HUES48 (cell line): ENCODE data around the gene OCLN.
"Not testable (repeated sequence)": the region's sequence is repeated elsewhere in the genome, so short reads cannot be mapped to it uniquely, and the experiment has no call there.

Experiments
- H3K27ac ChIP-seq: one replicate; pipeline ENCODE4 v1.7.0; 2013; ENCODE audit warnings: low read depth, low read length, inconsistent platforms
- H3K27me3 ChIP-seq: 2 replicates; pipeline ENCODE4 v1.6.1; 2013; ENCODE audit warnings: mild to moderate bottlenecking, low read length; ENCODE audit not compliant: control insufficient read depth, insufficient read depth
- H3K36me3 ChIP-seq: 2 replicates; pipeline ENCODE4 v1.6.1; 2013; ENCODE audit warnings: low read length; ENCODE audit not compliant: control insufficient read depth, insufficient read depth
- H3K4me1 ChIP-seq: 2 replicates; pipeline ENCODE4 v1.6.1; 2013; ENCODE audit warnings: mild to moderate bottlenecking, low read length; ENCODE audit not compliant: control insufficient read depth, insufficient read depth
- H3K4me3 ChIP-seq: 2 replicates; pipeline ENCODE4 v1.5.1; 2013; ENCODE audit warnings: mild to moderate bottlenecking, low read depth, low read length
- H3K9ac ChIP-seq: 2 replicates; pipeline ENCODE4 v1.6.1; 2013; ENCODE audit warnings: mild to moderate bottlenecking, low read depth, low read length, moderate library complexity
- H3K9me3 ChIP-seq: 2 replicates; pipeline ENCODE4 v1.6.1; 2013; ENCODE audit warnings: low read length; ENCODE audit not compliant: control insufficient read depth, insufficient read depth

Gene OCLN

DNA sequence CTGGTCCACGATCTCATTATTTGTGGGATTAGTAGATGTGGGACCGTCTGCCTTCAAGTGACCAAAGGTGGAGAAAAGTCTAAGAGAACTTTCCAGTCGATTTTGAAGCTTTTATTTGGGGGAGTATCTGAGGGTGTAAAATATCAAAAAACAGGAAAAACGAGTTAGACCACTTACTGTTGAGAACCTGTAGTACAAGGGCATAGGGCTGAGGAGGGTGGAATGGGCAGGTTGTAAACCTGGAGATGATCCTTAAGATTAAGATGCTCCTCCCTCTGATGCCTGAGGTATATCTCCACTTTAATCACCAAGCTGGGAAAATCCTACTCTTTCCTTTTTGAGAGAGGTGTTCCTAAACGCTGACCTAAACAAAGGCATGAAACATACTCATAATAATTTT is 35.4 kb downstream of the OCLN start:
- Histone ChIP-seq H3K9ac (no peak overlapping the region), H3K27me3 (no peaks in the 10 kb centered on the region), H3K36me3 (peaks cover 13% of the 10 kb centered on the region), H3K27ac (no peak overlapping the region), H3K4me3 (no peak overlapping the region), H3K4me1 (peaks cover 13% of the 10 kb centered on the region), H3K9me3 (no peaks in the 10 kb centered on the region)

DNA sequence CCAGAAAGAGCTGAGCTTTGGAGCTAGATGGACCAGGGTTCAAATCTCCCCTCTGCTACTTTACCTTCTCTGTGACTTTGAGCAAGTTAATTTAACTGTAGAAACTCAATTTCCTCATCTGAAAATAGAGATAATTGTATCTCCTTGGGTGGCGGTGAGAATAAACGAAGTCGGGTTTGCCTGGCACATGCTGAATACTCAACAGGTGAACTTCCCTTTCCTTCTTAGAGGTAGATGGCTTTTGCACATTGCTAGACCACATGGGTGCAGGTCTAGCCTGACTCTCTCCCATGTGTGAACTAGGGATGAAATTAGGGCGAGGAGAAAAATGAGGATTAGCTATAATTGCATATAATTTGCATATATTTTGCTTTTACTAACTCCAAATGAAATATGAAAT is 36.0 kb downstream of the OCLN start:
- no peaks in the 10 kb centered on the region for H3K27me3 ChIP-seq
- H3K4me1 ChIP-seq = peaks cover 13% of the 10 kb centered on the region
- H3K9ac ChIP-seq = no peak overlapping the region
- H3K36me3 ChIP-seq = peaks cover 13% of the 10 kb centered on the region
- no peak overlapping the region for H3K27ac ChIP-seq
- no peaks in the 10 kb centered on the region for H3K9me3 ChIP-seq
- H3K4me3 ChIP-seq = no peak overlapping the region

GRCh38 chr5:69530561-69531405 is 38.2 kb downstream of the OCLN start:
- Histone ChIP-seq H3K27ac (peak overlapping the region; percentile 37), H3K27me3 (no peaks in the 10 kb centered on the region), H3K36me3 (peaks cover 9% of the 10 kb centered on the region), H3K4me3 (no peak overlapping the region), H3K9ac (no peak overlapping the region), H3K9me3 (no peaks in the 10 kb centered on the region), H3K4me1 (peaks cover 13% of the 10 kb centered on the region)

GRCh38 chr5:69531406-69531801 is 38.8 kb downstream of the OCLN start:
- Histone ChIP-seq H3K36me3 (peaks cover 3% of the 10 kb centered on the region), H3K9me3 (no peaks in the 10 kb centered on the region), H3K9ac (no peak overlapping the region), H3K4me1 (peaks cover 13% of the 10 kb centered on the region), H3K27me3 (no peaks in the 10 kb centered on the region), H3K4me3 (no peak overlapping the region), H3K27ac (peak overlapping the region; percentile 37)

- H3K9ac ChIP-seq, H3K4me3 ChIP-seq, H3K4me1 ChIP-seq, H3K27me3 ChIP-seq, H3K9me3 ChIP-seq, H3K27ac ChIP-seq, H3K36me3 ChIP-seq: not testable (repeated sequence)
These were observed 45.3 kb downstream of the OCLN start for GRCh38 chr5:69537911-69538310.

- H3K9me3 ChIP-seq, H3K9ac ChIP-seq, H3K27ac ChIP-seq, H3K36me3 ChIP-seq, H3K4me3 ChIP-seq, H3K4me1 ChIP-seq, H3K27me3 ChIP-seq: not testable (repeated sequence)
These were observed 46.1 kb downstream of the OCLN start for GRCh38 chr5:69538735-69539134.

- H3K9me3 ChIP-seq, H3K9ac ChIP-seq, H3K27ac ChIP-seq, H3K4me3 ChIP-seq, H3K27me3 ChIP-seq, H3K36me3 ChIP-seq, H3K4me1 ChIP-seq: not testable (repeated sequence)
These were observed 48.8 kb downstream of the OCLN start for GRCh38 chr5:69541347-69541746.

DNA sequence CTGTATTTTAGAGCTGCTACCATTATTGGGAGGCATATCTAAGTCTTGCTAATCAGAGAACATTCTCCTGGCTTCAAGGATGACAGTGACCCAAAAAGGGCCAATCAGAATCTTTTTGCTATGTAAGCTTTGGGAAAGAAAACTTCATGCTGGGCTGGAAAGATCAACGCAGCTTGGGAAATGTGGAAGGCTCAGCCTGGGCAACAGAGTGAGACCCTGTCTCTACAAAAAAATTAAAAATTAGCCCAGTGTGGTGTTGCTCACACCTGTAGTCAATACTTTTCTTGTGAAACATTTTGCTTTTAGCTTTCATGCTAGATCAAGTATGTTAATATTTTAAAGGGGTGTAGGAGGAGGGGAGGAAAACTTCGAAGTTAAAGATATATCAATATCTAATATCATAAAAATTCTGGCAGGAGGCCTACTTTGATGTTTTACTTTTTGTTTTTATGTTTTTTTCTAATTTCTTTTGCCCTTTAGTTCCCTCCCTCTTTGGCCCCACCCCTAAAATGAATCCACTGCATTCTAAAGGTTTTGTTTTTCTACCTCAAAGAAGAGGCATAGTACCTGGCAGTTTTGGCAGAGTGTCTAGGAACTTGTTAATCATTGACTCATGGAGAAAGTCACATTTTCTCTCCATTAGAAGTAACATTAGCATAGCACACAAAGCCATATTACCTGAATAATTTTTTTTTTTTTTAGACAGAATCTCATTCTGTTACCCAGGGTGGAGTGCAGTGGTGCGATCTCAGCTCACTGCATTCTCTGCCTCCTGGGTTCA is 50.4 kb downstream of the OCLN start:
- not testable (repeated sequence) for H3K4me1 ChIP-seq, H3K4me3 ChIP-seq, H3K36me3 ChIP-seq, H3K27me3 ChIP-seq, H3K27ac ChIP-seq, H3K9ac ChIP-seq, H3K9me3 ChIP-seq

DNA sequence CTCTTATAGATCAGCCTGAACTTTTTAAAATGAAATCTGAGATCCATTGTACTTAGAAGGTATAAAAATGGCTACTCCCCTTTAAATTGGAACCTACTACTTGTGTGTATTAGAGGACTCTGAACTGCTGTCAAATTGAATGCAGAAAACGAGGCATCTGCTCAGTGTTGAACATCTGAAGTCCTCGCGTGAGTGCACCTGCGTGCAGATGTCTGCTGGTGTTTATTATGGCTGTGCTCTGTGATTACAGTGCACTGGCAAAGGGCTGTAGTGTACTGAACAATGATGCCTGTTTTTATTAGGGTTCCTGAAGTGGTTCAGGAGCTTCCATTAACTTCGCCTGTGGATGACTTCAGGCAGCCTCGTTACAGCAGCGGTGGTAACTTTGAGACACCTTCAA is 52.0 kb downstream of the OCLN start:
- H3K9ac ChIP-seq, H3K36me3 ChIP-seq, H3K27me3 ChIP-seq, H3K9me3 ChIP-seq, H3K4me1 ChIP-seq, H3K27ac ChIP-seq, H3K4me3 ChIP-seq: not testable (repeated sequence)

GRCh38 chr5:69559908-69560330 is 67.3 kb downstream of the OCLN start, which contains the start of gene GTF2H2C:
TSS of gene GTF2H2C (plus strand) at chr5:69560191. CDS start at chr5:69565133, 4,942 bp downstream.
- H3K9me3 ChIP-seq, H3K36me3 ChIP-seq, H3K27me3 ChIP-seq, H3K4me1 ChIP-seq: not testable (repeated sequence)
- peak within 1 kb of the TSS; percentile 67 for H3K4me3 ChIP-seq
- peak within 1 kb of the TSS; percentile 79 for H3K9ac ChIP-seq
- peak within 1 kb of the TSS; percentile 66 for H3K27ac ChIP-seq
